Aorta (tissue), 5 donors: ENCODE data around the gene MTLN. TPM values are rescaled to one million over a fixed set of nuclear protein-coding genes. Genes with fewer than 3 reads are reported as not detected.
"Not testable (repeated sequence)": the region's sequence is repeated elsewhere in the genome, so short reads cannot be mapped to it uniquely, and the experiment has no call there.

Source experiments
- ATAC-seq: fragments of 200-7000 bp; cut with Tn5 transposase; one replicate; pipeline ENCODE4 v1.9.1; 2022; ENCODE audit warnings: moderate library complexity; ENCODE audit not compliant: low FRiP score
- DNase-seq, 2 donors: peaks; one replicate each; pipeline ENCODE4 v3.0.0-alpha.2; 2020
- H3K27ac ChIP-seq, 2 donors: one replicate each; pipeline ENCODE4 v1.5.1; 2013; ENCODE audit warnings: low read length in 2 of 2, mild to moderate bottlenecking in 2 of 2, moderate library complexity in 2 of 2, control low read depth in 1 of 2, inconsistent platforms in 1 of 2, low read depth in 1 of 2
- H3K27me3 ChIP-seq, 2 donors: one replicate each; pipeline ENCODE4 v1.6.1; 2013; ENCODE audit warnings: control low read depth in 1 of 2, low read length in 1 of 2, mild to moderate bottlenecking in 1 of 2, moderate library complexity in 1 of 2; ENCODE audit not compliant: insufficient read depth in 2 of 2, control insufficient read depth in 1 of 2
- H3K36me3 ChIP-seq, 2 donors: one replicate each; pipeline ENCODE4 v1.6.1; 2013; ENCODE audit warnings: control low read depth in 1 of 2, low read length in 1 of 2, mild to moderate bottlenecking in 1 of 2; ENCODE audit not compliant: insufficient read depth in 2 of 2, control insufficient read depth in 1 of 2
- H3K4me1 ChIP-seq, 2 donors: one replicate each; pipeline ENCODE4 v1.6.1; 2013; ENCODE audit warnings: low read length in 2 of 2, control low read depth in 1 of 2, mild to moderate bottlenecking in 1 of 2, moderate library complexity in 1 of 2; ENCODE audit not compliant: insufficient read depth in 2 of 2, control insufficient read depth in 1 of 2
- H3K4me3 ChIP-seq, 2 donors: one replicate each; pipeline ENCODE4 v1.5.1; 2013; ENCODE audit warnings: low read length in 2 of 2, control low read depth in 1 of 2, mild to moderate bottlenecking in 1 of 2
- H3K9me3 ChIP-seq: one replicate; pipeline ENCODE4 v1.6.1; 2013; ENCODE audit warnings: mild to moderate bottlenecking, low read length; ENCODE audit not compliant: control insufficient read depth
- WGBS, 2 donors: extraction: QIAGEN DNeasy Blood & Tissue Kit; methylation state at CpG; one replicate each; pipeline ENCODE4 v1.1.7; 2013; 5-methylcytosine and 5-hydroxymethylcytosine counted together
- intact Hi-C, 2 donors: fragments of 100-400 bp; cut with DNase I; formaldehyde crosslinking; loops; one replicate each; pipeline versions ENCODE4 v1.14.2 to v1.15.0; 2022
- long read RNA-seq, 2 donors: library from polyadenylated mRNA; unstranded; transcript quantifications; one replicate each; pipeline ENCODE4 v2.0.0, GENCODE V29; 2020 to 2021
- polyA plus RNA-seq, 2 donors: library from polyadenylated mRNA; stranded (reverse); fragments of 200-250 nt; gene quantifications; one replicate each; pipeline ENCODE4 v1.2.3, GENCODE V29; 2013
- total RNA-seq, 2 donors: library from RNA; stranded (reverse); fragmentation: NEBNext Ultra II Directional; extraction: Animal tissue kit (Norgen Biotek cat#: 25700); gene quantifications; one replicate each; pipeline ENCODE4 v1.2.1, GENCODE V29; 2021
- donor health status: healthy with polysubstance abuse.
- donor health status: Bipolar disorder and iron deficiency.
- donor health status: DM: no; HTN: no; CAD: no.
- donor health status: DM: no; HTN: no; CAD: no.
- donor health status: DM: yes; HTN: yes; CAD: no.

Gene MTLN, protein sequence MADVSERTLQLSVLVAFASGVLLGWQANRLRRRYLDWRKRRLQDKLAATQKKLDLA
- total RNA-seq (10 to 100 TPM; 32.9 to 39.1 TPM), polyA plus RNA-seq (100 to 1,000 TPM; 128 to 129 TPM)
- long read RNA-seq, donor 1, partial matches to known transcripts: 0 of 2 reads
- long read RNA-seq, donor 1, other reads (novel, unspliced or antisense): 0 of 2 reads
- long read RNA-seq, donor 2, transcript MTLN-203 (2 exons, 441 nt): major isoform, 6 of 7 reads
- long read RNA-seq, donor 2, partial matches to known transcripts: 0 of 7 reads
- long read RNA-seq, donor 2, other reads (novel, unspliced or antisense): 1 of 7 reads

DNA sequence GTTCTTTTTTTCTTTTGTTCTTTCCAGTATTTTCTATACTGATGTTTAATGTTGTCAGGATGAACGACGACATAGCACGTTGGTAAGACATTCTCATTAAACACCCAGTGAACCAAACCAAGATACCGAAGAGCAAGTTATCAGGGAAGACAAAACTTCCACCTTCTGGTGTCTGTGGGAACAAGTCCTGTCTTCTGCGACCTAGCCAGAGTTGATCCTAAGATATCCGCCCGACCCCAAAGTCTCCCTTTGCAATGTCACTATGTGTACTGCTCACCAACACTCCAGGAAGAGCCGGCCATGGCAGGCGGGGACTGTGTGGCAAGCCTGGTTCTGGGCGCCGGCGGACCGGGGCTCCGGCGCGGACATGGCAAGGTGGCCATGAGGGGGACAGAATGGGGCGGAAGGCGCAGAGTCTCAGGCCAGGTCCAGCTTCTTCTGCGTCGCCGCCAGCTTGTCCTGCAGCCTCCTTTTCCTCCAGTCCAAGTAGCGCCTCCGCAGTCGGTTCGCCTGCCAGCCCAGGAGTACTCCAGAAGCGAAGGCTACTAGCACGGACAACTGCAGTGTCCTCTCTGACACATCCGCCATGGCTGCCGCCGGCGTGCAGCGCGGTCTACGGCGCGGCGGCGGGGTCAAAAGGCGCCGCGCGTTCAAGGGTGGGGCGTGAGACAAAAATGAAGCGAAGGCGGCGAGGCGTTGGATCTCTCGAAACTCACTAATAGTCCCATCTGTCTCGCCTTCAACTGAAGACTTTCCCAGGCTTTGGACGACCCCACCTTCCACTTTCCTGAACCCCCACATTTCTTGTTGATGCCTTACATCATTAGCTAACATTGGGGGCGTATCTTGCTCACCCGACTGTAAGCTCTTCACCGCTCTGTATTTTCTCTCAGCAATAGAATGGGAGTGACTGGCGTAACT, at the start of gene MTLN:
TSS of gene MTLN (minus strand) at position 610 of the 921 bp plus-strand sequence. CDS start at position 588, 22 bp downstream.
- peak; percentile 94 for ATAC-seq
- intact Hi-C loops: no loop called here

DNA sequence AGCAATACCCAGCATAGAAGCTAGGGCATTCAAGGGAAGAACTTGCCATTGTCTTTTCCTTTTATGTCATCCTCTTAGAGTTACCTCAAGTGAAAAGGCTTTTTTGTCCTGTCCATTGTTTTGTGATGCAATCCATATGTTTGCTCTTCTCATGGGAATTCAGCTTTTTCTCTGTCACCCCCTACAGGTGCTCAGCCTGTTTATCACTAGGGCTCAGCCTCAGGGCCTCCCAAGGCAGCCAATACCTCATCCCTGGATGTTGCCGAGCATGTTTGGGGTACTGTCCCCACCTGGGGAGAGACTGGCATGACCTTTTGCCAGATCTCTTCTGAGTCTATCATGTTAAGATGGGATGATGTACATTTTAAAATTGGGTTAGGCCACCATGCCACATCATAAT, 49.6 kb upstream of the MTLN start:
- DNase-seq, H3K27me3 ChIP-seq, H3K27ac ChIP-seq, H3K36me3 ChIP-seq, H3K4me1 ChIP-seq, H3K9me3 ChIP-seq, intact Hi-C loops, ATAC-seq, H3K4me3 ChIP-seq: not testable (repeated sequence)
- no CpG with 5 or more reads among the region's 1 CpG for WGBS, 2 donors

More for the DNA sequence above, at the start of gene MTLN:
- H3K4me1 ChIP-seq: no peaks in the 10 kb centered on the region
- DNase-seq: peak; percentile 70 to 90
- H3K27me3 ChIP-seq: no peaks in the 10 kb centered on the region
- whole genome bisulfite sequencing, 2 donors: 2 to 8% methylated on average over 50 to 54 of the region's 54 CpGs
- peak within 1 kb of the TSS; percentile 45 to 57 for H3K4me3 ChIP-seq
- H3K27ac ChIP-seq: peak within 1 kb of the TSS; percentile 28 to 76
- peaks cover 0 to 5% of the 10 kb centered on the region in 2 donors for H3K36me3 ChIP-seq
- no peaks in the 10 kb centered on the region for H3K9me3 ChIP-seq

DNA sequence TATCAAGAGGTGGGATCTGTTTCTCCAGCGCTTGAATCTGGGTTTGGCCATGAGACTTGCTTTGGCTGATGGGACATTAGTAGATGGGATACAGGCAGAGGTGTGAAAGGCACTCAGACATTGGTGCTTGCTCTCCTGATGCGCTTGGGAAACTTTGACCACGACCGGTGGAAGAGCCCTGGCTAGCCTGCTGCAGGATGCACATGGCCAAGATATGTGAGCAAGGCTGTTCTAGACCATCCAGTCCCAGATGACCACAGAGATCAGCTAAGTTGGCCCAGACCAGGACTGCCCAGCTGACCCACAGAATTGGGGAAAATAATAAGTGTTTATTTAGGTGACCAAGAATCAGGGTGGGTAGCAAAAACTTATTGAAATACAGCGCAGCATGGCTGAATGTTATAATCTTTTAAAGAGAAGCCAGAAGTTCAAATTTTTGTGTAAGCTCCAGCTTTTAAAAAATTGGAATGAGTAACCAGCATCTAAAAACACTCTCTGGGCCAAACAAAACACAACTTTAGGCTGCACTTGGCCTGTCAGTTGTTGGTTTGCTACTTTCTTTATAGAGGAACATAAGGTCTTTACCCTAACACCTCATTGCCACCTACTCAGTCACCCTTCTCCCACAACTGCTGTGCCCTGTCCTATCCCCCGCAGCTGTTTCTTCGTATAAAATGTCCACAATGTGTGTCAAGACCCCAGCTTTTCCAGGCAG, 35.9 kb upstream of the MTLN start:
- DNase-seq (peak; percentile 51 to 59), ATAC-seq (peak; percentile 65)
- 5 to 8% methylated on average over 6 of the region's 7 CpGs for WGBS, 2 donors

DNA sequence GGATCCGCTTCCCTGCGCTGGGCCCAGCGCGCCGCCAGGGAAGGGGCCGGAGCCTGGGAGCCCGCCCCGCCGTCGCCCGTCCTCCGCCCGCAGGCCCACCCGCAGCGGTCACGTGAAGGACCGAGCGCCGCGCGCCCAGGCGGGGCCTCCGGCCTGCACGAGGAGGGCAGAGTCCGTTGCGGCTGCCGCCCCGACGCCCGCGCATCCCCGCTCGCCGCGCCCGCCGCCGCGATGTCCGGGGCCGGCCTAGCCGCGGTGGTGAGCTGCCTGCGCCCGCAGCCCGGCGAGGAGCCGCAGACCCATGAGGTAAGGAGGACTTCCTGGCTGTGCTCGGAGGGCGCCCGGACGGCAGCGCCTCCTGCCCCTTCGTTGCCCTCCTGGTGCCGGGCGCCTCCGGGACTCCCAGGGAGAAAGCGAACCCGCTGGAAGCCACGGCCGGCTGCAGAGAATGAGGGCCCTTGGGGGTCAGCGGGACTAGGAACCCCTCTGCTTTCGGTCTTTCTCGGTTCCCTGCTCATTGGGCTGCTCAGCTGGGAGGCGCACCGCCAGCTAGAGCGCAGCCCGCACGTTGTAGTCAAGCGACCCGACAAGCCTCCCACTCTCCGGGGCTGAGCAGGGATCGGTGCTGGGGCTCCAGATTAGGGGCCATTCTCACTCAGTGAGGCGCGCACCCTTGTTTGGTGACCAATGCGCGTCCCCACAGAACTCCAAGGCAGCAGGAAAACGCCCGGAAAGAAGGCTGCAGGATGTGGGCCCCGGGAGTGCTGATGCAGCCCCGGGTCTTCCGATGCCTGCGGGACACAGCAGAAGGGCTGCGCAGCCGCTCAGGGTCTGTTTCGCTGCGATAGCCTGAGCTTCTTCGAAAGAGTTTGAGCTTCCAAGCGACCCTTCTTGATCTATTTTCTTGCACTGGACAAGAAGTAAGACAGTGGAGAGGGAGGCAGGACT, 33.4 kb upstream of the MTLN start:
- WGBS, 2 donors: no CpG with 5 or more reads among the region's 89 CpGs
- H3K27ac ChIP-seq, intact Hi-C loops, DNase-seq, H3K9me3 ChIP-seq, H3K36me3 ChIP-seq, H3K4me1 ChIP-seq, H3K4me3 ChIP-seq, H3K27me3 ChIP-seq: not testable (repeated sequence)
- peak; percentile 67 for ATAC-seq

More for the DNA sequence above, 35.9 kb upstream of the MTLN start:
- H3K4me3 ChIP-seq, H3K36me3 ChIP-seq, H3K9me3 ChIP-seq, intact Hi-C loops, H3K27ac ChIP-seq, H3K4me1 ChIP-seq, H3K27me3 ChIP-seq: not testable (repeated sequence)

DNA sequence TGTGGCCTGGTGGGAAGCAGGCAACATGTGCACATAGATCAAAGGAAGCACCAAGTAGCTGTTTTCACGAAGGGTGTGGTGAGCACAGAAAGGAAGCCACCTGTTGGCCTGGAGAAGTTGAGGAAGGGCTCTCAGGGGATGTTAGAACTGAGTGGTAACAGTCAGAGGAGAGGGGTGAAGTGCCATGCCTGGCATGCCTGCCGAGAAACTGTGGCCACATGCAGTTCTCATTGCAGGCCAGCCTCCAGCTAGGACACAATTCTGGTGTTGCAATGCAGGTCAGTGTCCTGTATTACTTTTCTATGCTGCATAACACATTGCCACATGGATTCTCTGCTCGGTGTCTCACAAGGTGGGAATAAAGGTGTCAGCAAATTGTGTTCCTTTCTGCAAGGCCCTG, 30.9 kb upstream of the MTLN start:
- H3K9me3 ChIP-seq, DNase-seq, H3K27me3 ChIP-seq, ATAC-seq, intact Hi-C loops, H3K4me3 ChIP-seq, H3K36me3 ChIP-seq, H3K4me1 ChIP-seq, H3K27ac ChIP-seq: not testable (repeated sequence)
- WGBS, 2 donors: 94 to 100% methylated on average over 1 of the region's 3 CpGs

DNA sequence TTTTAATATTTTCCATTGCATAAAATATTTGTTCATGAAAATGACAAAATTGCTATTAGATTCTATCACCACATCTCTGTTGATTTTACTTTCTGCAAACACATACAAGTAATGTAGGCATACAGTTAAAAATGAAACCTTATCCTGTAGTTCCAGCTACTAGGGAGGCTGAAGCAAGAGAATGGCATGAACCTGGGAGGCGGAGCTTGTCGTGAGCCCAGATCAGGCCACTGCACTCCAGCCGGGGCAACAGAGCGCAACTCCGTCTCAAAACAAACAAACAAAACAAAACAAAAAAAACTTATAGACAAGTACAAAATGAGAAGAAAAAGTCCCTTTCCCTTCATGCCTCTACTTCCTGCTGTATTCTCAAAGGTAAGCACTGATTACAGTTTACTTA, 22.2 kb upstream of the MTLN start:
- intact Hi-C loops, H3K27me3 ChIP-seq, H3K36me3 ChIP-seq, ATAC-seq, H3K4me1 ChIP-seq, H3K27ac ChIP-seq, H3K4me3 ChIP-seq, H3K9me3 ChIP-seq, DNase-seq: not testable (repeated sequence)
- WGBS, 2 donors: 37 to 51% methylated on average over 4 to 5 of the region's 5 CpGs

DNA sequence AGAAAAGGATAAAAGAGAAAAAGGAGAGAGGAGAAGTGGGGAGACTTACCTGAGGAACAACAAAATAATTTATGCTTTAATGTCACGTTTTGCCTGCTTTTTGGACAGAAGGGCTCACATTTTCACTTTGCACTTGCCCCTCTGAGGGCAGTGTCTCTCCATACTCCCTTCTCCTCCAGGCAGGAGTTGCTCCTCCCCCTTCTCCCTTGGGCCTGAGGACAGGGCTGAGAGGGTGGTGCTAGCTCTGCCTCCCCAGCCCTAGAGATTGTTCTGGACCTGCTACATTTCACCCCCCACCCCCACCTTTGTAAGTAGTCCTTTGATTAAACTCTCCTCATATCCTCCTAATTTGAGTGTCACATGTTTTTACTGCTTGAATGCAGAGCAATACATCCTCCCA, 17.5 kb upstream of the MTLN start:
- not testable (repeated sequence) for ATAC-seq

DNA sequence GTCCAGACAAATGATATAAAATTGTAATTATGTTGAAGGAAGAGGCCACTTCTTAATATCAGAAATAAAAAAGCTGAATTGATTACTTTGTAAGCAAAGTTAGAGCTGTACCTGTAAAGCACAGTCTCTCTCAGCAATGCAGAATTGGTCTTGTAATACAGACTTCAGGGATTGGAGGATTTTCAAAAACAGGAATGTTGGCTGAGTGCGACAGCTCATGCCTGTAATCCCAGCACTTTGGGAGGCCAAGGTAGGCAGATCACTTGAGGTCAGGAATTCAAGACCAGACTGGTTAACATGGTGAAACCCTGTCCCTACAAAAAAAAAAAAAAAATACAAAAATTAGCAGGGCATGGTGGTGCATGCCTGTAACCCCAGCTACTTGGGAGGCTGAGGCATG, 10.3 kb upstream of the MTLN start:
- H3K4me3 ChIP-seq, intact Hi-C loops, H3K27ac ChIP-seq, H3K9me3 ChIP-seq, DNase-seq, H3K27me3 ChIP-seq, H3K4me1 ChIP-seq, H3K36me3 ChIP-seq, ATAC-seq: not testable (repeated sequence)
- WGBS, 2 donors: 89 to 96% methylated on average over 1 of the region's 1 CpG

More for the DNA sequence above, 17.5 kb upstream of the MTLN start:
- H3K9me3 ChIP-seq, intact Hi-C loops, H3K27ac ChIP-seq, H3K4me1 ChIP-seq, H3K36me3 ChIP-seq, DNase-seq, H3K4me3 ChIP-seq, H3K27me3 ChIP-seq: not testable (repeated sequence)
- no CpG with 5 or more reads among the region's 1 CpG for WGBS, 2 donors
